IPS-20b (cell line): ENCODE data around the gene SPRED3.

ENCODE experiments used
- H3K27ac ChIP-seq: one replicate; pipeline ENCODE4 v1.5.1; 2013; ENCODE audit warnings: low read length
- H3K27me3 ChIP-seq: 2 replicates; pipeline ENCODE4 v1.6.1; 2013; ENCODE audit warnings: mild to moderate bottlenecking, low read length, inconsistent platforms; ENCODE audit not compliant: insufficient read depth
- H3K36me3 ChIP-seq: 2 replicates; pipeline ENCODE4 v1.6.1; 2013; ENCODE audit warnings: low read depth, mild to moderate bottlenecking, inconsistent platforms, low read length, moderate library complexity; ENCODE audit not compliant: insufficient read depth
- H3K4me1 ChIP-seq: 2 replicates; pipeline ENCODE4 v1.6.1; 2013; ENCODE audit warnings: mild to moderate bottlenecking, control low read depth, inconsistent platforms, low read length, moderate library complexity; ENCODE audit not compliant: insufficient read depth
- H3K4me3 ChIP-seq: 2 replicates; pipeline ENCODE4 v1.5.1; 2013; ENCODE audit warnings: mild to moderate bottlenecking, low read length, inconsistent platforms
- H3K9ac ChIP-seq: 2 replicates; pipeline ENCODE4 v1.6.1; 2013; ENCODE audit warnings: low read depth, mild to moderate bottlenecking, inconsistent platforms, low read length, moderate library complexity
- H3K9me3 ChIP-seq: 2 replicates; pipeline ENCODE4 v1.6.1; 2013; ENCODE audit warnings: mild to moderate bottlenecking, low read depth, low read length, inconsistent platforms; ENCODE audit not compliant: insufficient read depth

SPRED3 gene

GRCh38 chr19:38441657-38442348, 53.3 kb downstream of the SPRED3 start:
- Histone ChIP-seq H3K36me3 (peaks cover 39% of the 10 kb centered on the region), H3K9me3 (no peaks in the 10 kb centered on the region), H3K27ac (no peak overlapping the region), H3K9ac (no peak overlapping the region; the same call in 1 of the 2 replicates), H3K4me1 (no peaks in the 10 kb centered on the region; the same call in 1 of the 2 replicates), H3K4me3 (no peak overlapping the region), H3K27me3 (no peaks in the 10 kb centered on the region)

DNA sequence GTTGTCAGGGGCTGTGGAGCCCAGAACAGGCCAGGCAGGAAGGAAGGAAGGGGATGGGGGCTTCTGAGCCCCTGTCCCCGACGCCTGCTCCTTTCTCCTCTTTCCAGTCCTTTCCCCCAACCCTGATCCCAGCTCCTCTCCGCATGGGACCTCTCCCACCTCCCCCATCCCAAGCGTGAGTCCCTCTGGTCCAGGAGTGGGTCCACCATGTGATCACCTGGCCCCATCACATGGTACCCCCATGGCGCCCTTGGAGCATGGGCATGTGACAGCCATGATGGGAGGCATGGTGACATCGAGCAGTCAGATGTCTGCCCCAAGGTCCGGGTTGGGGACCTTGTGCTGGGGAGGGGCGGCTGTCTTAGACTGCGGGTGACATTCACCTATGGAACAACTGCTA, 54.2 kb downstream of the SPRED3 start:
- Histone ChIP-seq H3K27ac (no peak overlapping the region), H3K4me1 (no peaks in the 10 kb centered on the region; the same call in 1 of the 2 replicates), H3K36me3 (peaks cover 39% of the 10 kb centered on the region), H3K9ac (no peak overlapping the region), H3K27me3 (no peaks in the 10 kb centered on the region), H3K9me3 (no peaks in the 10 kb centered on the region), H3K4me3 (no peak overlapping the region)

- H3K36me3 ChIP-seq: peaks cover 39% of the 10 kb centered on the region
- H3K9me3 ChIP-seq: no peaks in the 10 kb centered on the region
- H3K9ac ChIP-seq: no peak overlapping the region
- H3K4me3 ChIP-seq: no peak overlapping the region
- H3K27me3 ChIP-seq: no peaks in the 10 kb centered on the region
- H3K4me1 ChIP-seq: no peaks in the 10 kb centered on the region; the same call in 1 of the 2 replicates
- no peak overlapping the region for H3K27ac ChIP-seq
Observed at GRCh38 chr19:38443458-38443999, 55.0 kb downstream of the SPRED3 start.

DNA sequence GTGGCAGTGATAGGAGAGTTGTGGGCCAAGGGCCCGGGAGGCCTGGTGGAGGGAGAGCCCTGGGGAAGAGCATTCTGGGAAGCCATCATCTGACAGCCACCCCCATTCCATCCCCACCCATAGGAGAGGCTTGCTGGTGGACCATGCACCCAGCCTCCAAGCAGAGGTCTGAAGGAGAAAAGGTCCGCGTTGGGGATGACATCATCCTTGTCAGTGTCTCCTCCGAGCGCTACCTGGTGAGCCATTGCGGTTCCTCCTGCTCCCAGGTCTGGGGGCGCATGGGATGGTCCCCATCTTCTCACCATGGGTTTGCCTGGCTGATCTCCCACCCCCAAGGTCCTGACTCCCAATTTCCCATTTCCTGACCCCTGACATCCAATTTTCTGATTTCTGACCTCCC, 55.5 kb downstream of the SPRED3 start:
- Histone ChIP-seq H3K9me3 (no peaks in the 10 kb centered on the region), H3K27me3 (no peaks in the 10 kb centered on the region), H3K4me1 (no peaks in the 10 kb centered on the region; the same call in 1 of the 2 replicates), H3K4me3 (no peak overlapping the region), H3K9ac (no peak overlapping the region), H3K27ac (no peak overlapping the region), H3K36me3 (peaks cover 39% of the 10 kb centered on the region)

DNA sequence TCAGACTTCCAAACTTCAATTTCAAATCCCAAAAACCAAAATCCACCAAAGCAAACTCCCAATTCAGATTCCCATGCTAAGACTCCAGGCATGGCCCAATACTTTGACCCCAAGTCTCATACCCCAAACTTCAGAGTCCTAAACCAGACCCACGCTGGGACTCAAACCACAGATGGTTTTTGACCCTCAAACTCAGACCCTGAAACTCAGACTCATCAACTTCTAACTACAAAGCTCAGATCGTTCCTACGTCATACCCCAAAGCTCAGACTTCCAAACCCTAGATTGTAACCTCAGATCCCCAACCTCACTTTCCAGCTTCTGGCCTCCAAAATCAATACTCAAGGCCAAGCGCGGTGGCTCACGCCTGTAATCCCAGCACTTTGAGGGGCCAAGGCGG, 56.9 kb downstream of the SPRED3 start:
- H3K9ac ChIP-seq: no peak overlapping the region
- H3K36me3 ChIP-seq: peaks cover 48% of the 10 kb centered on the region
- no peak overlapping the region for H3K27ac ChIP-seq
- H3K4me1 ChIP-seq: no peaks in the 10 kb centered on the region; the same call in 1 of the 2 replicates
- H3K9me3 ChIP-seq: no peaks in the 10 kb centered on the region
- no peak overlapping the region for H3K4me3 ChIP-seq
- no peaks in the 10 kb centered on the region for H3K27me3 ChIP-seq

DNA sequence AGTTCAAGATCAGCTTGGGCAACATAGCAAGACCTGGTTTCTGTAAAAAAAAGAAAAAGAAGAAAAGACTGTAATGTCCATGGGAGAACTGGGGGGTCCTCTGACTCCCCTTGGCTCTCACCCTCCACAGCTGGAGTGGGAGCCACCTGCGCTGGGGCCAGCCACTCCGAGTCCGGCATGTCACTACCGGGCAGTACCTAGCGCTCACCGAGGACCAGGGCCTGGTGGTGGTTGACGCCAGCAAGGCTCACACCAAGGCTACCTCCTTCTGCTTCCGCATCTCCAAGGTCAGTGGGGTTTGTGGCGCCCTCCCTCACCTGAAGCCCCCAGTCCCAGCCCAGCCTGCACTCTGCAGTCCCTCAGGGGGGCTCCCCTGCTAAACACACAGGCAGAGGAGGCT, 59.7 kb downstream of the SPRED3 start:
- H3K4me3 ChIP-seq: no peak overlapping the region
- H3K4me1 ChIP-seq: no peaks in the 10 kb centered on the region
- no peak overlapping the region for H3K27ac ChIP-seq
- H3K9ac ChIP-seq: no peak overlapping the region
- H3K9me3 ChIP-seq: no peaks in the 10 kb centered on the region
- no peaks in the 10 kb centered on the region for H3K27me3 ChIP-seq
- peaks cover 59% of the 10 kb centered on the region for H3K36me3 ChIP-seq
